ENCODE results near the gene ARGLU1. TPM values are rescaled to one million over a fixed set of nuclear protein-coding genes. Genes with fewer than 3 reads are reported as not detected.

Gene ARGLU1
- total RNA-seq, 1 experiment from 2014 or later: 66.5 TPM

DNA sequence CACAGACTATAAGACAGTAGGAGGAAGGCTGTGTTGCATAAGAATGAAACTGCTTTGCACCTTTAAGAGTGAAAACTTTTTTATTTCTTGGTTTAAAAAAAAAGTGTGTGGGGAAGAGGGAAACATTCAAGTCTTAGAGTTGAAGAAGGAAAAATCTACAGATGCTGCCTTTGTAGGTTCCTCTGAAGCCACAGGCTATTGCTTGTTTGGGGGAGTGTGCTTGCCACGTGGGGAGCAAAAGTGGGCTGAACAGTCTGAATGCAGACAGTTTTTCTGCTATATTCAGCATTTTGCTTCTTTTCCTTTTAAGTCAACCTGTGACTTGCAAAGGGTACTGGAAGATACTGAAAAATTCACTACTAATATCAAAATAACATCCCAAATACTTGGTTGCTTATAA, 69.4 kb downstream of the ARGLU1 start:
- POLR2A ChIA-PET (ENCODE audit: low non-redundant PET): no interaction called here
- H3K4me3 ChIP-seq (ENCODE audit: low read depth, low read length, poor library complexity, severe bottlenecking): no peak overlapping the region
- H3K27me3 ChIP-seq (replicated peaks; ENCODE audit: insufficient read depth, low read depth, low read length, poor library complexity): no peaks in the 10 kb centered on the region
- H3K27ac ChIP-seq (ENCODE audit: low read depth, low read length, poor library complexity, severe bottlenecking): no peak overlapping the region
- no peaks in the 10 kb centered on the region for H3K4me1 ChIP-seq (ENCODE audit: insufficient read depth, low read length, poor library complexity, severe bottlenecking)
- no TSS peak for BruUV-seq (replicated peaks)
- TF ChIP-seq EZH2 (IDR thresholded peaks at IDR 0.05; ENCODE audit: borderline replicate concordance, low read depth, low read length, poor library complexity, severe bottlenecking): no peak
- TF ChIP-seq, protein P1, sequence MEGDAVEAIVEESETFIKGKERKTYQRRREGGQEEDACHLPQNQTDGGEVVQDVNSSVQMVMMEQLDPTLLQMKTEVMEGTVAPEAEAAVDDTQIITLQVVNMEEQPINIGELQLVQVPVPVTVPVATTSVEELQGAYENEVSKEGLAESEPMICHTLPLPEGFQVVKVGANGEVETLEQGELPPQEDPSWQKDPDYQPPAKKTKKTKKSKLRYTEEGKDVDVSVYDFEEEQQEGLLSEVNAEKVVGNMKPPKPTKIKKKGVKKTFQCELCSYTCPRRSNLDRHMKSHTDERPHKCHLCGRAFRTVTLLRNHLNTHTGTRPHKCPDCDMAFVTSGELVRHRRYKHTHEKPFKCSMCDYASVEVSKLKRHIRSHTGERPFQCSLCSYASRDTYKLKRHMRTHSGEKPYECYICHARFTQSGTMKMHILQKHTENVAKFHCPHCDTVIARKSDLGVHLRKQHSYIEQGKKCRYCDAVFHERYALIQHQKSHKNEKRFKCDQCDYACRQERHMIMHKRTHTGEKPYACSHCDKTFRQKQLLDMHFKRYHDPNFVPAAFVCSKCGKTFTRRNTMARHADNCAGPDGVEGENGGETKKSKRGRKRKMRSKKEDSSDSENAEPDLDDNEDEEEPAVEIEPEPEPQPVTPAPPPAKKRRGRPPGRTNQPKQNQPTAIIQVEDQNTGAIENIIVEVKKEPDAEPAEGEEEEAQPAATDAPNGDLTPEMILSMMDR (conservative IDR thresholded peaks at IDR 0.05; ENCODE audit: low read depth, low read length): no peak
- no peak for DNase-seq (ENCODE audit: low spot score)
- intact Hi-C loops (cut with micrococcal nuclease; ENCODE audit: unreplicated experiment): no loop called here
- no peaks in the 10 kb centered on the region for H3K9me3 ChIP-seq (ENCODE audit: low read depth, low read length, poor library complexity, severe bottlenecking)
- H3K36me3 ChIP-seq (ENCODE audit: insufficient read depth, low read length, poor library complexity, severe bottlenecking): no peaks in the 10 kb centered on the region
- CTCF ChIA-PET: no interaction called here

DNA sequence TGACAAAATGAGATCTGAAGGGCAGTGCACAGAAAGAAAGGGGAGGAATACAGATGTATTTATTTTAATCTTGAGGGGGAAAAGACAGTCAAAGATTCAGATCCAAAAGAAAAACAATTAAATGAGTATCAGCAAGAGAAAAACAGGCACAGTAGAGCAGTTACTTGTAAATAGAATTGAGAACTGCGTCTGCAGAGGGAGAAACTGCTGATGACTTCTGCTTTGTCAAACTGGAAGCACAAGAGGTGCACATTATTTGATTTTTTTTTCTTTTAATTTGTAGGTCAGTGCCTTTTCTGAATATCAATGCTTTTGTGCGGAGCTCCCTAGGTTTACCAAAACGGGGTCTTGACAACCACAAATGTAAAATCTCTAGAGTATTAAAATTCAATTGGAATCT, 69.8 kb downstream of the ARGLU1 start:
- Histone ChIP-seq H3K27me3 (replicated peaks; ENCODE audit: insufficient read depth, low read depth, low read length, poor library complexity) (no peaks in the 10 kb centered on the region), H3K4me1 (ENCODE audit: insufficient read depth, low read length, poor library complexity, severe bottlenecking) (no peaks in the 10 kb centered on the region), H3K9me3 (ENCODE audit: low read depth, low read length, poor library complexity, severe bottlenecking) (no peaks in the 10 kb centered on the region), H3K36me3 (ENCODE audit: insufficient read depth, low read length, poor library complexity, severe bottlenecking) (no peaks in the 10 kb centered on the region), H3K4me3 (ENCODE audit: low read depth, low read length, poor library complexity, severe bottlenecking) (no peak overlapping the region), H3K27ac (ENCODE audit: low read depth, low read length, poor library complexity, severe bottlenecking) (no peak overlapping the region)
- intact Hi-C loops (cut with micrococcal nuclease; ENCODE audit: unreplicated experiment): no loop called here
- no peak for DNase-seq (ENCODE audit: low spot score)
- TF ChIP-seq, protein P1 (conservative IDR thresholded peaks at IDR 0.05; ENCODE audit: low read depth, low read length): no peak
- no peak for TF ChIP-seq EZH2 (IDR thresholded peaks at IDR 0.05; ENCODE audit: borderline replicate concordance, low read depth, low read length, poor library complexity, severe bottlenecking)
- ChIA-PET POLR2A (ENCODE audit: low non-redundant PET) (no interaction called here), CTCF (no interaction called here)
- BruUV-seq (replicated peaks): no TSS peak

DNA sequence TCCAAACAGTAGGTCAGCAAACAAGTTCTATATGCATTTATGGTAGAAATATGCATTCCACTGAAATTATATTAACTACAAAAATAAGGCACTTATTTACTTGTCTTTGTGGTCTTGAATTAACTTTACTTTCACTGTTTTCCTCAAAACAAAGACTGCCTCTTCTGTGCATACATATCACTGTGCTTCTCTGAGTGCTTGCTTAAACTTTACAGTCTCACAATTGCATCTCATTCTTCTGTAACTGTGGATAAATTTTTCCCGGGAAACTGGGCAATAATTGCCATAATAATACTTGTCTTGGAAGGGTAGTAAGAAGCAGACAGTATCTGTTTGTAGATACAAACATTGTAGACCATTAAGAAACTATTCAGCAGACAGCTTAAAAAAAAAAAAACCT, 70.9 kb downstream of the ARGLU1 start:
- CTCF ChIA-PET: no interaction called here
- POLR2A ChIA-PET (ENCODE audit: low non-redundant PET): no interaction called here
- no TSS peak for BruUV-seq (replicated peaks)
- H3K4me3 ChIP-seq (ENCODE audit: low read depth, low read length, poor library complexity, severe bottlenecking): no peak overlapping the region
- H3K27ac ChIP-seq (ENCODE audit: low read depth, low read length, poor library complexity, severe bottlenecking): no peak overlapping the region
- no peak for DNase-seq (ENCODE audit: low spot score)
- H3K27me3 ChIP-seq (replicated peaks; ENCODE audit: insufficient read depth, low read depth, low read length, poor library complexity): no peaks in the 10 kb centered on the region
- H3K4me1 ChIP-seq (ENCODE audit: insufficient read depth, low read length, poor library complexity, severe bottlenecking): no peaks in the 10 kb centered on the region
- H3K9me3 ChIP-seq (ENCODE audit: low read depth, low read length, poor library complexity, severe bottlenecking): no peaks in the 10 kb centered on the region
- TF ChIP-seq, protein P1 (conservative IDR thresholded peaks at IDR 0.05; ENCODE audit: low read depth, low read length): no peak
- no peak for TF ChIP-seq EZH2 (IDR thresholded peaks at IDR 0.05; ENCODE audit: borderline replicate concordance, low read depth, low read length, poor library complexity, severe bottlenecking)
- no peaks in the 10 kb centered on the region for H3K36me3 ChIP-seq (ENCODE audit: insufficient read depth, low read length, poor library complexity, severe bottlenecking)
- intact Hi-C loops (cut with micrococcal nuclease; ENCODE audit: unreplicated experiment): no loop called here
